HUES6 (cell line): Measurements from ENCODE around the gene LRRC57.

ENCODE experiments used
- H3K27ac ChIP-seq: 2 replicates; pipeline ENCODE4 v1.7.0; 2013; ENCODE audit warnings: low read depth, mild to moderate bottlenecking, low read length, inconsistent platforms
- H3K27me3 ChIP-seq: 2 replicates; pipeline ENCODE4 v1.6.1; 2013; ENCODE audit warnings: low read length; ENCODE audit not compliant: control insufficient read depth, insufficient read depth
- H3K36me3 ChIP-seq: 2 replicates; pipeline ENCODE4 v1.6.1; 2013; ENCODE audit warnings: low read length; ENCODE audit not compliant: control insufficient read depth, insufficient read depth
- H3K4me1 ChIP-seq: 2 replicates; pipeline ENCODE4 v1.6.1; 2013; ENCODE audit warnings: low read length; ENCODE audit not compliant: control insufficient read depth, insufficient read depth
- H3K4me3 ChIP-seq: 2 replicates; pipeline ENCODE4 v1.5.1; 2013; ENCODE audit warnings: low read depth, low read length
- H3K9ac ChIP-seq: one replicate; pipeline ENCODE4 v1.6.1; 2013; ENCODE audit warnings: mild to moderate bottlenecking, low read length
- H3K9me3 ChIP-seq: 2 replicates; pipeline ENCODE4 v1.6.1; 2013; ENCODE audit warnings: low read depth, low read length; ENCODE audit not compliant: control insufficient read depth, insufficient read depth

The LRRC57 gene

DNA sequence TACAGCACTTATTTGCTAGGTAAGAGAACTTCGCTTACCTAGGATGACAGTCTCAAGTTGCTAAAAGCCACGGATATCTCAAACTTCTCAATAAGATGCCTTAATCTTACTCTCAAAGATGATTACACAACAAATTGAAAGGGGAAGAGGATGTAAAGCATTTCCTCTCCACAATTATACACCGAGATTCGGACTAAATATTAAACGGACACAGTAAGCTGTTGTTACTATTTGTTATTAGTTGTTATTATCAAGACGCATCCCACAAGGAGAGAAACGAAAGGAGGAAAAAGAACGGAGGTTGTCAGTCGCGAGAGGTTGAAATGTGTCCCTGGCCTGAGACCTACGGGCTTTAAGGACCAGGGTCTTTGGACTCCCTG lies 58.3 kb downstream of the LRRC57 start:
- H3K9ac ChIP-seq: peak overlapping the region; percentile 98
- H3K9me3 ChIP-seq: no peaks in the 10 kb centered on the region
- H3K27me3 ChIP-seq: no peaks in the 10 kb centered on the region
- H3K36me3 ChIP-seq: no peaks in the 10 kb centered on the region
- peak overlapping the region; percentile 97 for H3K4me3 ChIP-seq
- peaks cover 10% of the 10 kb centered on the region for H3K4me1 ChIP-seq
- H3K27ac ChIP-seq: peak overlapping the region; percentile 97; the same call in 1 of the 2 replicates
